NCI-H2081 (cell line): Measurements from ENCODE around the gene ERO1B.
"Not testable (repeated sequence)": the region's sequence is repeated elsewhere in the genome, so short reads cannot be mapped to it uniquely, and the experiment has no call there.

Experiments used
- DNase-seq, 2 experiments: peaks; one replicate each; lab custom pipeline; 2025; lab: John Stamatoyannopoulos, UW

The ERO1B gene

DNA sequence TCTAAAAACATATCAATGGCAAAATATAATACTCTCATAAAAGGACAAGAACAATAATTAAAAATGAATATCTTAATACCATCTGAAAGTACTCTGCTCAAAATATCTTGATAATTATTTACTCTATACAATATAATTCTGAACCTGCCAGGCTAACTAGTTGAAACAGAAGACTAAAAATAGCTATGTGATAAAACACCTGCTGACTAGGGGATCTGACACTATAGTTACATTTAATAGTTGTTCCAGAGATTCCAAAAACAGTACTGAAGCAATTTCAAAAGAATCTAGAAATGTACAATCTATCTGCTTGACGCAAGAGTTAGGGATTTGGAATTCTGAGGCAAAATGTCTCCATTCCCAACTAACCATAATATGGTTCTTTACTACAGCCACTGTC, 30.2 kb downstream of the ERO1B start:
- no peak for DNase-seq

DNA sequence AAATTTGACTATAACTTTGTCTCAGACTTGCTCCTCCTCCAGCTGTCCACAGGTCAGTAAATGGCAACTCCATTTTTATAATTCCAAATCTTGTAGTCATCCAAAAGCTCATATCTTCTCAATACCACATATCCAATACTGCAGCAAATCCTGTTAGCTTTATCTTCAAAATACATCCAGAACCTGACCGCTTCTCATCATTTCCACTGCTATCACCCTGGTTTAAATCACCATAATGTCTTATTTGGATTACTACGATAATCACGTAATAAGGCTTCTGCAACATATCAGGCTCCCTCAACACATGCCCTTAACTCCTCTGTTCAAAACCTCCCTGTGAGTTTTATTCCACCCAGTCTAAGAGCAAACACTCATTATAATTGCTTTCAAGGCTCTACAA, 34.5 kb downstream of the ERO1B start:
- DNase-seq: no peak

DNA sequence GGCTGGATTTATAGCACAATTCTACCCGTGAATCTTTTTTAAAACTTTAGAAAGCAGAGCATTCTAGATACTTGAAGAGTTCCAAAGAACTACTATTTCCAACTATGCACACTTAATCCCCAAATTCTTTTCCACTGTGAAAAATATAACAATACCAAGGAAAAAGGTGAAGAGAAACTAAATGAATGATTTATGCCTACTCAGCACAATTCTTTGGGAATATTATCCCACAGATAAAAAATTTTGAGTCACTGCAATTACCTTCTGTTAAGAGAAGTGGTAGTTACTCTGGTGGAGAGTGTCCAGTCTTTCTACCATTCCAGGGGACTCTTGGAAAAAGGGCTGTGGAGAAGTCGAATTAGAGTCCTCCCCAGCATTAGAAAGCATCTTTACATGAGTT, 39.2 kb downstream of the ERO1B start:
- DNase-seq: no peak

DNA sequence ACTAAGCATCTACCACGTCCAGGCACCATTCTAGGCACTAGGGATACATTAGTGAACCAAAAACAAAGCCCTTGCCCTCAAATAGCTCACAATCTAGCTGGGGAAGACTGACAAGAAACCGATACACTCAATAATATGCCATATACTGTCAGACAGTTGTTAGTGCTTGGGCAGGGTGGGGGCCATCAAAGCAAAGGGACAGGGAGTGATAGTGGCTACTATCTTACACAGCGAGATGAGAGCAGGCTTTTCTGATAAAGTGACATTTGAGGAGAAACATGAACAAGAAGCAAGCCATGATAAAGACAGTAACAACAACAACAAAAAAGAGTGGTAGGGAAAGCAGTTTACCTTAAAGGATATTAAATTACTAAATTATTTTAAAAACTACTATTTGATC, 41.1 kb downstream of the ERO1B start:
- DNase-seq: no peak

DNA sequence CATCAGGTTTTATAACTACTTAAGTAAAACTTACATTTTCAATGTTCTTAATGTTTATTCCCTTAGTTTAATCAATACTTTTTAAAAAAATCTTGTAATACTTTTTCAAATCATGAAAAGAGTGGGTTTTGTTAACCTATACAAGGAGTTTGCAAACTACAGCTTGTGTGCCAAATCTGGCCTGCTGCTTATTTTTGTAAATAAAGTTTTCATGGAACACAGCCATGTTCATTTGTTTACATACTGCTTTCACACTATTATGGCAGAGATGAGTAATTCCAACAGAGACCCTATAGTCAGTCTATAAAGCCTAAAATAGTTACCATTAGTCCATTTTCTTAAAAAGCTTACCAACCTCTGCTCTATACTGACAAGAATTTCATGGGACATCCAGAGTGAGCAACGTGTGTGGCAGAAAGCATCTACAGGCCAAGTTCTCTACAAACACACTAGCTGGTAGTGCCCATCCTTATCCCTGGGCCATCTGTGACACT, 42.6 kb downstream of the ERO1B start:
- no peak for DNase-seq

DNA sequence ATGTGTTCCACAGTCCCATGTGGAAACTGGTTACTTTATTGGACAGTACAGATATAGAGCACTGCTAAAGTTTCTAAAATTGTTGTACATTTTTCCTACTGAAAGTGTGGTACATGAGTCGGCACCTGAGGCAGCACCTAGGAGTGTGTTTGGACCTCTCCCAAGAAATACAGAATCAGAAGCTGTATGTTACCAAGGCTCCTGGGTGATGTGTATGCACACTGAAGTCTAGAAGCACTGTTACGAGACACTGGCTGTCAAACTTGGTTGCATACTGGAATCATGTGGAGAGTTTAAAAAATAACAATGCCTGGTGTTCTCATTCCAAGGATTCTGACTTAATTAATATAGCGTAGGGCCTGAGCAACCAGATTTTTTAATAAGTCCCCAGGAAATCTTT, 46.6 kb downstream of the ERO1B start:
- no peak for DNase-seq

DNA sequence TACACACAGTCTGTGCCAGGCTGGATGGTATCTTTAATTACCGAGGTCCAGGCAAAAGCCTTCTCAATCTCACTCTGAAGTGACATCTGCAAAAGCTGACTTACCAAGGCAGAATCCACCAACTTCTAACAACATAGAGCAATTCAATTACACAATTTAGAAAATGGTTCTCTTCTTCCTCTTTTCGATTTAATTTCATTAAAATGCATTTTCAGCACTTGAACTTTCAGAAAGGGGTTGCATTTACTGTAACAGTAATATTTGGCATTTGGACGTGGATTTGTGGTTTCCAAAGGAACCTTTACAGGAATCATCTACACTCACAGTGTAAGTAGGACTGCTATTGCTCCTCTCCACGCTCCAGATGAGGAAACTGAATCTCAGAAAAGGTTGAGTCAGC, 53.3 kb downstream of the ERO1B start:
- DNase-seq: no peak

DNA sequence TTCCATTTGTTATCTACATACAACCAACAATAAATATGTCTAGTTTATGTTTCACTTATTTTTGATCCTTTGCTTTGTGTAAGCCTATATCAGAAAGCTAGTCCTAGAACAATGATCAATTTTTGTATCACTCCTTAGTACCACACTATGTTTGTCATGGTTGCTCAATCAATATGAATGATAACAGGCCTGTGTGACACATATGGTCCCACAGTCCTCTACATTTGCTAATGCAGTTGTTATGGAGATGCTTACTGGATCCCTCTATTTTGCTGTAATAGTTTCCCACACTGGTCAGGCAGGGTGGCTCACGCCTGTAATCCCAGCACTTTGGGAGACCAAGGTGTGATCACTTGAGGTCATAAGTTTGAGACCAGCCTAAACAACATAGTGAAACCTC, 59.1 kb downstream of the ERO1B start:
- no peak for DNase-seq

DNA sequence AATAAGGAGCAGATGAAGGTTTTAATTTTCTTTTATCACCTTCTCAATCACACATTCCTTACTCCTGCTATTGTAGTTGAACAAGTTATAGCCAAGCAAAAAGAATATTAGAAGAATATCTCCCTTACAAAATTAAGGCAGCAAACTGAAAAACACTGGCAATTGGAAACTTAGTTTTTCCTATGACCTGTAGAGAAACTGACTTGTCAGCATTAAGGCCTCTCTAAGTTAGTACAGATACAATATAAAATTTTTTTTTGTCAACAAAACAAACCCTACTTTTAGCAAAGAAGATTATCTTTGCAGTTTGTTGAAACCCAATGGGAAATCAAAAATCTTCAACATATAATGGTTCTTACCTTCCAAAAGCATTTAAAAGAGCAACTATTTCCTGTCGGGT, 61.3 kb downstream of the ERO1B start:
- no peak for DNase-seq

DNA sequence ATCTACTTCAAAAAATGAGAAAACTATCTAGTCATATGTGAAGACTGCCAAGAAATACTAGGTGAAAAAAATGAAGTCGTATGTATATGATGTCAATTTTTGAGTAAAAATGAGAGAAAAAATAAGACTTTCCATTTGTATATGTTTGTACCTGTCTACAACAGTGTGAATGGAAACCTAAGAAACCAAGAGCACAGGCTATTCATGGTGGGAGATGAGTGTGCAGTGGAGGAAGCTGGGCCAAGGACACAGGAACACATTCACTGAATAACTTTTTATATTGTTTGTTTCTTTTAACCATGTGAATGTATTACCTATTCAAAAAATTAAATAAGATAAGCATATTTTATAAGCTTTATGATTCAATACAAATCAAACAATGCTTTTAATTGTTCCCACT, 67.0 kb downstream of the ERO1B start:
- no peak for DNase-seq

DNA sequence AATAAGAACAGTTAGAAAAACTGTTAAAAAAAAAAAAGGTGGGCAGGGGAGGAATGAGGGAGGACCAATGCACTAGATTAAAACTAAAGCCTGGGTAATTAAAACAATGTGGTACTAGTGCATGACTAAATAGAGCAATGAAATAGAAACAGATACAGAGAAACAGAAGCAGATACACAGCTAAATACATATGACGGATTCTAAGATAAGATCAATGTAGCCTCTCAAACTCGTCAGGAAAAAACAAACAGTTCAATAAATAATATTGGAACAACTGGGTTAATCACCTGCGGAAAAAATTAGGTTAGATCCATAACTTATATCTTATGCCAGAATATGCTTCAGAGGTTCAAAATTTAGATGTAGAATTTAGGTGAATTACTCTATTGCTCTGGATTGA, 68.2 kb downstream of the ERO1B start:
- DNase-seq: no peak

DNA sequence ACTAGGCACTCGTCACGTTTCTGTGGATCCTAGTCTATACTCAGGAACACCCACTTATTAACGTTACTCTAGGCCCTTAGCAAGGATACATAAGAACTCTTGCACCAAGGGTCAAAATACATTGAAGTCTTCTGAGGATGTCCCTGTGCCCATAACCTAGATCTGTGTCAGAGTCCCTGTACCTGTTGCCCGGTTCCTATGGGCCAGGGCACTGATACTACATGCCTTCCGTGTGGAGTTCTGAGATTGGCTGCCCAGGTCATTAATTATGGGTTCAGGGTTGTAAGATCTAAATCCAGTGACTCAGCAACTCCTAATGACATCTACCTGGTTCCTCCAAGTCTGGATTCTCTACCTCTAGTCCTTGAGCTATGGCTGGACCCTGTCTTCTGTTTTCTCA, 69.9 kb downstream of the ERO1B start:
- DNase-seq: no peak

DNA sequence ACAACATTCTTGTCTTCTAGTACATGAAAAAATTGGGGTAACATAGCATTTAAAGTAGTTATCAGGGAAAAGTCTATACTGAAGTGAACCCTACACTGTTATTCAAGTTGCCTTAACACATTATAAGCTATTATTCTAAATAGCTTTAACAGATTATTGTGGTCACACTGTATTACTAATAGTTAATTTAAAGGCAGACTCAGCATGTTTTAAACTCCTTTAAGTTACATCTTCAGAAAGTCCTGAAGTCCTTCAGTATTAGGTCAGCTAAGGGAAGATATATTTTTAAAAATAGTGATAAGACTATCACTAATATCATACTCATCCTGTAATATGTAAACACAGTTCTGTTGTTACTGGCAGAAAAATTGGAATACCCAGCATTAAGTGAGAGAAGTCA, 72.0 kb downstream of the ERO1B start:
- DNase-seq: no peak

DNA sequence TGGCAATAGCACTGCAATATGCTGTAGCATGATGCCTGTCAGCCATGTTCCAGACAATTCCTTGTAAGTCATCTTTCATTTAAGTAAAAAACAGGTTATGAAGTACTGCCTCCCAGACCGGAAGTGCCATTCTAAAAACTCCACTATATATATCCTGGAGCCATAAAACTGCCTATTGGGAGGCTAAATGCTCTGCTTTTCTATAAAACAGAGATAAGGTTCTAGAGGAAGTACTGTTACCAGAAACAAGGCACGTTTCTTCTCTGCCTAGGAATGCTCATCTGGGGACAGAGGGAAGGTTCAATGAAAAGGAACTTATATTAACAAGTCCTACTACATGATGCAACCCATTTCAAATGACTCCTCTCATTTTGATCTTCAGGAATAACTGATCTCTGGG, 72.6 kb downstream of the ERO1B start:
- DNase-seq: no peak

DNA sequence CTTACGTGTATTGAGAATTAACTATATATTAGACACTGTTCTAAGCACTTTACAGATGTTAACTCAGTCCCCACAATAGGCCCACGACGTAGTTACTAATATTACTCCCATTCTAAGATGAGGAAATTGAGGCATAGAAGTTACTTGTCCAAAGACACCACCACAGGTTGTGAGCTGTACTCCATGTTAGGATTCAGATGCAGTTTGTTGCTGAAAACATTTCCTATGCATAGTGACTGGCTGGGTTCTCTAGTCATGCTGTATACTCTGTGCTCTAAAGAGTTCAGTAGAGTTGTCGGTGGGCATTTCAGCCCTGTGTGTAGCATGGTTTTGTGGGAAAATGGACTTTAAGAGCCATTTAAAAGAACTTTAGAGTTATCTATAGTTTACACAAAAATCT, 74.2 kb downstream of the ERO1B start:
- DNase-seq: no peak

DNA sequence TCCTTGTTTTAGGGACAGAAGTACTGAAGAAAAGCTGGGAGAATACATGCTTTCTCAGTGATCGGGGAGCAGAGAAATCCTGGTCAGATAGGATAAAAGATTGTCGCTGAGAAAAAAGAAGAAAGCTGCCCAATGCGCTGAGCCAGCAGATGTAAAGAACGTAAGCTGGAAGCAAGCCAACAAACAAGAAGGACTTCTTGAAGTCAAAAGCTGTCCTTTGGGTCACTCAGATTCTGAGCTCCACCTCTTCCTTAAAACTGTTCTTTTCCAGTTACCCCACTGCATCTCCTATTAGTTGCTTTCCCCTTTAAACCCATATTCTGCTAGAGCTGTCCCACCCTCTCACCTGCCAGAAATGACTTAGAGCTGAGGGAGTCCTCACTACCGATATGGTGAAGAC, 74.6 kb downstream of the ERO1B start:
- DNase-seq: no peak

DNA sequence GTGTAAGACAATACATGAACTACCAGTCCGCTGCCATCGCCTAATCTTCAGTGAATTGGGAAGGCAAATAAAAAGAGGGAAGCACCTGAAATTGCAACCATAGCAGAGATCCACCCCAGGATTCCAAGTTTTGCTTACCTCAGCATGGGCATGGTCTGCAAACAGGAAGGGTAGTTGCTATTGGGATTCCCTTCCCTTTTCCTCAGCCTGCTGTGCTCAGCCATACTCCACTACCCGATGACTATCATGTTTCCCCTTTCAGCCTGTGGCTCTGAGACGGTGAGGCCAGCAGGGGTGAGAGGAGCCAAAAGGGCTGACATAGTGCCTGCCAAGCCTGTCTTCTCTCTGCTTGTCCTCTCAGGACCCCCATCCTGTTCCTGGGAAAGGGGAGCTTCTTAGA, 75.2 kb downstream of the ERO1B start:
- DNase-seq: no peak

DNA sequence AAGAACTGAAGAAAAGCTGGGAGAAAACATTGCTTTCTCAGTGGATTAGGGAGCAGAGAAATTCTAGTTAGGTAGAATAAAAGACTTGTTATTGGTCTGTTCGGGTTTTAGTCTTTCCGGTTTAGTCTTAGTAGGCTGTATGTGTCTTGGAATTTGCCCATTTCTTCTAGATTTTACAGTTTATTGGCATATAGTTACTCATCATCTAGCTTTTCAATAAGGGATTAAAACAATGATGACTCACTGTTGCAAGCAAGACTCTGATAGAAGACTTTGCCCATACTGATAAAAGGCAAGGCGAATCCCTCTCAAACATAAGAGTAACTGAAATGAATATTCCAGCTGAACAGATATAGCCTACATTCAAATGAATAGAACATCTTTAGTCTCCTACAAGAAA, 77.1 kb downstream of the ERO1B start:
- no peak for DNase-seq

DNA sequence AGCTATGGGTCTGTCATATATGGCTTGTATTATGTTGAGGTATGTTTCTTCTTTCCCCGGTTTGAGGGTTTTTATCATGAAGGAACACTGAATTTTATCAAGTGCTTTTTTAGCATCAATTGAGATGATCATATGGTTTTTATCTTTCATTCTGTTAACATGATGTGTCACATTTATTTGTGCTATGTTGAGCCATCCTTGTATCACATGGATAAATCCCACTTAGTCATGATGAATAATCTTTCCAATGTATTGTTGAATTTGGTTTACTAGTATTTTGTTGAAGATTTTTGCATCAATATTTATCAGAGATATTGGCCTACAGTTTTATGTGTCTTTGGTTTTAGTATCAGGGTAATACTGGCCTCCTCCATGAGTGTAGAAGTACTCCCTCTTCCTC, 77.7 kb downstream of the ERO1B start:
- no peak for DNase-seq

DNA sequence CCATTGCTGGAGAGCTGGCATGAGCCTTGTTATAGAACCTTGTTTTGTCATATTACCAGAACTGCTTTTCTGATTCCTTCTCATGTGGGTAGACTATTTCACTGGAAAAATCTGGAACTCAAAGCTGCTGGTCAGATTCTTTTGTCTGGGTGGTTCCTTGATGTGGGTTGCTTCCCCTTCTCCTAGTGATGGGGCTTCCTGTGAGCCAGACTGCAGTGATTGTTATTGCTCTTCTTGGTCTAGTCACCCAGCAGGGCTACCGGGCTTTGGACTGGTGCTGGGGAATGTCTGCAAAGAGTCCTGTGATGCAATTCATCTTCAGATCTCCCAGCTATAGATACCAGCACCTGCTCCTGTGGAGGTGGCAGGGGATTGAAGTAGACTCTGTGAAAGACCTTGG, 80.0 kb downstream of the ERO1B start:
- DNase-seq: no peak

DNA sequence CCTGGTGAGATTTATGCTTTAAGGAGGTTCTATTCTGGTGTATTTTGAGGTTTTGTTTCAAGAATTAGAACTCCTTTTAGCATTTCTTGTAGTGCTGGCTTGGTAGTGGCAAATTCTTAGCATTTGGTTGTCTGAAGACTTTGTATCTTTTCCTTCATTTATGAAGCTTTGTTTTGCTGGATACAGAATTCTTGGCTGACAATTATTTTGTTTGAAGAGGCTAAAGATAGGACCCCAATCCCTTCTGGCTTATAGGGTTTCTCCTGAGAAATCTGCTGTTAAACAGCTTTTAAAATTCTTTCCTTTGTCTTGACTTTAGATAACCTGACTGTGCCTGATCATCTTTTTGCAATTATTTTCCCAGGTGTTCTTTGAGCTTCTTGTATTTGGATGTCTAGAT, 80.8 kb downstream of the ERO1B start:
- no peak for DNase-seq

DNA sequence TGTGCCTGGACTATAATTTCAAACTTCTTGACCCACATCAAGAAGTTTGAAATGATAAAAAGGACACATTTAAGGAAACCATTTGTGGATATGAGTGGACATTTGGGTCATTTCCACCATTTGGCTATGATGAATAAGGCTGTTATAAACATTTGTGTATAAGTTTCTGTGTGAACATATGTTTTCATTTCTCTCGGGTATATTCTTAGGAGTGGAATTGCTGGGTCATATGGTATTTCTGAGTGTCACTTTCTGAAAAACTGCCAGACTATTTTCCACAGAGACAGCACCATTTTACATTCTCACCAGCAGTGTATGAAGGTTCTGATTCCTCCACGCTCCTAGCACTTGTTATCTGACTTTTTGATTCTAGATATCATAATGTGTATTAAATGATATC, 88.6 kb downstream of the ERO1B start:
- DNase-seq: no peak

DNA sequence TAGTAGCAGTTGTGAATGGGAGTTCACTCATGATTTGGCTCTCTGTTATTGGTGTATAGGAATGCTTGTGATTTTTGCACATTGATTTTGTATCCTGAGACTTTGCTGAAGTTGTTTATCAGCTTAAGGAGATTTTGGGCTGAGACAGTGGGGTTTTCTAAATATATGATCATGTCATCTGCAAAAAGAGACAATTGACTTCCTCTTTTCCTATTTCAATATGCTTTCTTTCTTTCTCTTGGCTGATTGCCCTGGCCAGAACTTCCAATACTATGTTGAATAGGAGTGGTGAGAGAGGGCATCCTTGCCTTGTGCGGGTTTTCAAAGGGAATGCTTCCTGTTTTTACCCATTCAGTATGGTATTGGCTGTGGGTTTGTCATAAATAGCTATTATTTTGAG, 93.7 kb downstream of the ERO1B start:
- not testable (repeated sequence) for DNase-seq

DNA sequence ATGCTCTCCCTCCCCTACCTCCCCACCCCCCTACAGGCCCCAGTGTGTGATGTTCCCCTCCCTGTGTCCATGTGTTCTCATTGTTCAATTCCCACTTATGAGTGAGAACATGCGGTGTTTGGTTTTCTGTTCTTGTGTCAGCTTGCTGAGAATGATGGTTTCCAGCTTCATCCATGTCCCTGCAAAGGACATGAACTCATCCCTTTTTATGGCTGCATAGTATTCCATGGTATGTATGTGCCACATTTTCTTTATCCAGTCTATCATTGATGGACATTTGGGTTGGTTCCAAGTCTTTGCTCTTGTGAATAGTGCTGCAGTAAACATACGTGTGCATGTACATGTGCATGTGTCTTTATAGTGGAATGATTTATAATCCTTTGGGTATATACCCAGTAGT, 95.3 kb downstream of the ERO1B start:
- DNase-seq: not testable (repeated sequence)

DNA sequence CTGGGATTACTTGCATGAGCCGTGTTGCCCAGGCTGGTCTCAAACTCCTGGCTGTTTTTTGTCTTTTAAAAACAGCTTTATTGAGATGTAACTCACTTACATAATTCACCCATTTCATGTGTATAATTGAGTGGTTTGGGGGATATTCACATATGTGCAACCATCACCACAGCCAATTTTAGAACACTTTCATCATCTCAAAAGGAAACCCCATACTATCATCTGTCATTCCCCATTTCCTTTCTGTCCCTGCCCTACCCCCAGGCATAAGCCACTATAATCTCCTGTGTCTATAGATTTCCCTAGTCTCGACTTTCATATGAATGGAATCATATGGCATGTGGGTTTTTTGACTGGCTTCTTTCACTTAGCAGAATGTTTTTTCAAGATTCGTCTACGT, 96.1 kb downstream of the ERO1B start:
- DNase-seq: no peak
